ENCODE results near the gene OBP2B.
"Not testable (repeated sequence)": the region's sequence is repeated elsewhere in the genome, so short reads cannot be mapped to it uniquely, and the experiment has no call there.

Gene OBP2B

GRCh38 chr9:133238851-133239532 lies 29.9 kb upstream of the OBP2B start:
- DNase-seq (ENCODE audit: insufficient read length, low spot score) (peak; percentile 75), FAIRE-seq (no peak)

DNA sequence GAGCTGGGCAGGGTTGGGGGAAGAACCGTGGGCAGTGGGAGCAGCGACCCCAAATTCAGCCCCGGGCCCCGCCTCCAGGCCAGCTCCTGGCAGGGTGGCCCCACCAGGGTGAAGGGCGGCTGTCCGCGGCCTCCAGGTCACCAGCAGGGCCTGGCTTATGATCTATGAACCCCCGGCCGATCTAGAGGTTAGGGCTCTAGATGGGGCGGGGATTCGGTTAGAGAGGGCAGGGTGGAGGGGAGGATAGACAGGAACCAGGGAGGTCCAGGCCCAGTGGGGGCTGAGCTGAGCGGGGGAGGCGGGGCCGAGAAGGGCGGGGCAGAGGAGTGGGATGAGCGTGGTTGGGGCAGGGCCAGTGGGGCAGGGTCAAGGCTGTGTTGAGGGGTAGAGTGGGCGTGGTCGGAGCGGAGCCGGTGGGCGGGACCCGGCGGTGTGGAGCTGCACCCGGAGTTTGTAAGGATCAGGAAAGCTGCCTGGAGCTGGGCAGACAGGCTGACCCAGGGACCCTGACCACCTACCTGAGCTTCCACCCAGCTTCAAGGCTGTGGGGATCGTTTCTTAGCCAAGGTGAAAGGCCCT lies 29.3 kb upstream of the OBP2B start:
- FAIRE-seq (no peak), DNase-seq (ENCODE audit: insufficient read length, low spot score) (no peak)

DNA sequence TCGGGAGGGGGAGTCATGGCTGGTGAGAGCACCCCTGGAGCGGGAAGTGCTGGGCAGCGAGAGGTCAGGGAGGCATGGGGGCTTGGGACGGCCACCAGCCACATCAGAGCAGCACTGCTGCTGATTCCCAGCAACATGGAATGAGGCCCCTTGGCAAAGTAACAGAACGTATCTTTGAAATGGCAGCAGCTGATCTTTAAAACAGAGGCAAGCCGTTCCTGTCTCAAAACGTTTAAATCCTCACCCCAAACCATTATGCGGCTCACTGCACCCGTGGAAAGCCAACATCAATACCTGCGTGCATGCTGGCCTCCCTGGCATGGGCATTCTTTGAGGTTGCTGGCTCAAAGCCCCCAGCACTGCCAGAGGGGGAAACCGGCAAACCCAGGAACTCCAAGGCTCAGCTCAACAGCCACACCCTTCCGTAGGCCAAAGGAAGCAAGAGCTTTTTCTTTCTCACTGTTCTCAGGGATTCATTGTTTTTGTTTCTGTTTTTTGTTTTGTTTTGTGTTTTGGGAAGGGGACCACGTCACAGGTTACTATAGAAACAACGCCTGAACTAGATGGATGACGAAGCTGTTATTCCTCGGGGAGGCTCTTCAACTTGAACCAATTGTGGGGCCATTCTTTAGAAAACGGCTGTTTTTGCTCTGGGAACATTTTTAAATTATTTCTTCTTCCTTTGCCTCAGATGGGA lies 28.1 kb upstream of the OBP2B start:
- FAIRE-seq (no peak), DNase-seq (ENCODE audit: insufficient read length, low spot score) (no peak)

DNA sequence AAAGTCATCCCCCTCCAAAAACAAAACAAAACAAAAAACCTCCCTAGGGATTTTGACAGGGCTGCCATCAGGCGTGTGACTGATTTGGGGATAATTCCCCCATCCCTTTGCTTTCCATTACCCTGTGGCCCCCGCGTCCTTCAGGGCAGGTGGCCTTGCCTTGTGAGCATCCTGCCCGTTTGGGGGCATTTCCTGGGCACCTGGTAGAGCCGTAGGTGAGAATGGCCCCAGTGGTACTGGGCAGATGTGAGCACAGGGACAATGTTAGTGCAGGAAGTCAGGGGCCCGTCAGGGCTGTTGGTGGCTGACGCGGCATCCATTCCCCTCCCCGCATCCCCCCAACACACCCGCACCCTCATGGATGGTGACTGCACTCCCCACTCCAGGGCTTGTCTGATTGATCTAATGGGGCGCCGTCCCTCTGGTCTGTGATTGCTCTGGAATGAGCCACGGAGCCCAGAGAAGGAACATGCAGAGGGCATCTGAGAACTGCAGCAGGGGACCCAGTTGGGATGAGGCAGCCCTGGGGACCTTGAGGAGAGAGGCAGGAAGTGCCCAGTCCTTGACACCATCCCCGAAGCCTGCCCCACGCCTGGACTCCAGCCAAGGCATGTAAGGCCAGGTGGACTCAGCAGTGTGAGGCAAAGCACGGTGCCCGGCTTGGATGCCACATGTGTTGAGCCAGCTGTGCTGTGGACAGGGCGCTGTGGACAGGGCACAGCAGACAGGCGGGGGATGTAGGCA lies 27.4 kb upstream of the OBP2B start:
- FAIRE-seq; DNase-seq (ENCODE audit: insufficient read length, low spot score): not testable (repeated sequence)

DNA sequence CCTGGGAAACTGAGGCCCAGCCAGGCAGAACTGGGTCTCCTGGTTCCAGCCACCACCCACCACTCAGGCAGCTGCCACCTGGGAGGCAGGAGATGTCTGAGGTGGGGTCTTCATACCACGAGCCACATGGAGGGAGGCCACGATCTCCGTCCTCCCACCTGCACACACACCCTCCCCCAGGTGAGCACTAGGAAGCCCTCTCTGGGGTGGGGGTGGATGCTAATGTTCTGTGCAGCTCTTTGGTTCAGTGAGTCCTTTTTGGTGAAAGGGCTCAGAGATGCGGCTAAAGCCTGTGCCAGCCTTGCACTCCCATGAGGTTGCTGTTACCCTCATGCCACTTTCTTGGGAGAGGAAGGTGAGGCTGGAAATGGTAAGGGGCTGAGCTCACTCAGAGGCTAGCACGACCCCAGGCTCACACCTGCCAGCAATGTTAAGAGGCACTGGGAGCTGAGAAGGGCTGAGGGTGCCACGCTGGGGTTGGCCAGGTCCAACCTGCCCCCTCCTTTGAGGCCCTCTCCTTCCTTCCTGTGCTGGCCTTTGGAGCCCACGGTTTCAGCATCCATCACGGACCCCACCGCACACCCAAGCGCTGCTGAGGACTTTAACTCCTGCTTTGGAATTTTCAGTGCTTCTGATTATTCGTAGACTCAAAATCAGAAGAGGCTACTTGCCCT lies 26.6 kb upstream of the OBP2B start:
- no peak for DNase-seq (ENCODE audit: insufficient read length, low spot score)
- no peak for FAIRE-seq

- no peak for DNase-seq (ENCODE audit: insufficient read length, low spot score)
- FAIRE-seq = no peak
These were observed 25.7 kb upstream of the OBP2B start for GRCh38 chr9:133234577-133235322.

DNA sequence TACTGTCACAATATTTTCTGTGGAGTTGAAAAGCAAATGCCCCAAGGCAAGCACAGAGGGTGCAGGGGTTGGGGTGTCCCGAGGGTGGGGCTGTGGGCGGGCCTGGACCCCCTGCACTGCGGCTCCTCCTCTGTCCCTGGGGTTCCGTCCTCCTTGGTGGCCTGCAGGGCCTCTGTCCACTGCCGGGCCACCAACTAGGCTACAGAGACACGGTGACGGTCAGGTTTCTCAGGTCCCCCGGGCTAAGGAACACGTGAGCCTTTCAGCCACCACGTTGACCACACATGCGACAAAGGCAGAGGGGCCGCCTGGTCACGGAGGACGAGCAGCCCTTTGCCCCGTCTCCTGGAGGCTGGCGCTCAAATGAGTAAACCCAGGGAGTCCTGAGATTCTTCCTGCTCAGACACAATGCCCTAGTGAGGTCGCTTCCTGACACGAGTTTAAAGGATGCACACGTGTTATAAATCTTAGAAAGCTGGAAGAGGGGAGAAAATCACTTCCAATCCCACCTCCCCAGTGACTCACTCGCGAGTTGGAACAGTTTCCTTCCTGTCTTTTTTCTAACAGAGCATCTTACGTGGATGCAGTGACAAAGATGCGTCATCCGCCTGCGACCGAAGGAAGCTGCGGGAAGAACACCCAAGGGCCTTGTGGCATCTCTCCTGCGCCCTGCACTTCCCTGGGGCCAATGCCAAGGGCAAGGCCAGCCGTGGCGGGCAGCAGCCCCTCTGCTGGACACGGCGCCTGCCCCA lies 24.8 kb upstream of the OBP2B start:
- FAIRE-seq (no peak), DNase-seq (ENCODE audit: insufficient read length, low spot score) (no peak)

DNA sequence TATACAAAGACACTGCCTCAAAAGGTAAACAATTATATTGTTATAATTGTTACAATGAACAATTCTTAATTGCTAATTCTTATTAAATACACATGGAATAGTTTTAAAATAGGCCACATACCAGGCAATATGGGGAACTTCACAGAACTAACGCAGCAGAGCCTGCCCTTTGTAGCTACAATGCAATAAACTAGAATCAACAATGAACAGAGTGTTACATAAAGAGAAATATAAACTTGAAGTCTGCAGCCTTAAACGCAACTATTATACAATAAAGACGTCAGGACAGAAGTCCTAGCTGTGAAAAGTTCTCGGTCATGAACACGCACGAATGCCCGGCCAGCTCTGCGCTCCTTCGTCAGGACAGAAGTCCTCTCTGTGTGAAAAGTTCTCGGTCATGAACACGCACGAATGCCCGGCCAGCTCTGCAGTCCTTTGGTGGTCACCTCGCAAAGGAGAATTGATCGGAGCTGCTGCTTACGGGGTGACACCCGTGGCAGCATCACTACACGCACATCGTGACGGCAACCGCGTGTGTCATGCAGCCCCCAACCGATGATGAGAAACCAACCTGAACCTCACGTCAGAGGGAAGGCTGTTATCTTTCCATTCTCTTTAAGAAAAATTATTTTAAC lies 23.0 kb upstream of the OBP2B start:
- FAIRE-seq; DNase-seq (ENCODE audit: insufficient read length, low spot score): not testable (repeated sequence)

DNA sequence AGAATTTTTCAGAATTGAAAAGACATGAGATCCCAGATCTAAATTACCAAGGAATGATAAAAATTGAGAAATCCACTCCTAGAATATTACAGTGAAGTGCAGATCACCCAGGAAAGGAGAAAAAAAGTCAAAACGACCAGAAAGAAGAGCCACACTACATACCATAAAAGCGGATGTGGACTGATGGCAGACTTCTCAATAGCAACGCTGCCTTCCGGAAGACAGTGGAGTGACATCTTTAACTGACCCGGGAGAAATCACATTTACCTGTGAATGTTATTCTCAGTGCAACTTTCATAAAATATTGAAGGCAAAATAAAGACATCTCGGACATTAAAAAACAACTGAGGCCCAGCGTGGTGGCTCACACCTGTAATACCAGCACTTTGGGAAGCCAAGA lies 21.5 kb upstream of the OBP2B start:
- DNase-seq (ENCODE audit: insufficient read length, low spot score); FAIRE-seq: not testable (repeated sequence)

GRCh38 chr9:133230093-133230492 lies 21.0 kb upstream of the OBP2B start:
- FAIRE-seq (no peak), DNase-seq (ENCODE audit: insufficient read length, low spot score) (no peak)

GRCh38 chr9:133228474-133229193 lies 19.6 kb upstream of the OBP2B start:
- not testable (repeated sequence) for DNase-seq (ENCODE audit: insufficient read length, low spot score); FAIRE-seq

GRCh38 chr9:133227996-133228395 lies 18.9 kb upstream of the OBP2B start:
- FAIRE-seq; DNase-seq (ENCODE audit: insufficient read length, low spot score): not testable (repeated sequence)

DNA sequence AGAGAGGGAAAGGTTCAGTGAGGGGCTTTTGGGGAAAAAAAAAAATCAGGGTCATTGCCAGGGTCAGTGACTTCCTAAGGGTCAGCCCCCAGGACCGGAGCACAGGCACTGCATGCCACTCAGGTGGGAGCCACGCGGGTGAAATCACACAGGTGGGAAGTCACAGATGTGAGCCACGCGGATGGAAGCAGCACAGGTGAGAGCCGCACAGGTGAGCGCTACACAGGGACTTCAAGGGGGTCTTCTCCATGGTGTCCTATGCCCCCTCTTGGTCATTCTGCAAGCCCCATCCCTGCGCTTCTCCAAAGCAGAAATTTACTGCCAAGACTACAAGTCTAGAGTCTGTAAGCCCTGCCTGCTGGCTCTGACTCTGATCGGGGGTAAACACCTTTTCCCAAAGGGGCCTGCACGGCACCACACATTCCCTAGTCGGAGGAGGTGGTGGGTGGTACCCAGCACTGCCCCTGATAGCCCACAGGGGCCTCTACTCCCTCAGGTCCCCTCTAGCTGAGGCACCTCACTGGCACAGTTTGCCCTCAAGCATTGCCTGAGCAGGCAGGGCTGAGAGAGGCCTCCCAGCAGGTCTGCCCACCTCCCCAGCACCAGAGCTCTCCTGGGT lies 18.3 kb upstream of the OBP2B start:
- DNase-seq (ENCODE audit: insufficient read length, low spot score) = no peak
- no peak for FAIRE-seq

DNA sequence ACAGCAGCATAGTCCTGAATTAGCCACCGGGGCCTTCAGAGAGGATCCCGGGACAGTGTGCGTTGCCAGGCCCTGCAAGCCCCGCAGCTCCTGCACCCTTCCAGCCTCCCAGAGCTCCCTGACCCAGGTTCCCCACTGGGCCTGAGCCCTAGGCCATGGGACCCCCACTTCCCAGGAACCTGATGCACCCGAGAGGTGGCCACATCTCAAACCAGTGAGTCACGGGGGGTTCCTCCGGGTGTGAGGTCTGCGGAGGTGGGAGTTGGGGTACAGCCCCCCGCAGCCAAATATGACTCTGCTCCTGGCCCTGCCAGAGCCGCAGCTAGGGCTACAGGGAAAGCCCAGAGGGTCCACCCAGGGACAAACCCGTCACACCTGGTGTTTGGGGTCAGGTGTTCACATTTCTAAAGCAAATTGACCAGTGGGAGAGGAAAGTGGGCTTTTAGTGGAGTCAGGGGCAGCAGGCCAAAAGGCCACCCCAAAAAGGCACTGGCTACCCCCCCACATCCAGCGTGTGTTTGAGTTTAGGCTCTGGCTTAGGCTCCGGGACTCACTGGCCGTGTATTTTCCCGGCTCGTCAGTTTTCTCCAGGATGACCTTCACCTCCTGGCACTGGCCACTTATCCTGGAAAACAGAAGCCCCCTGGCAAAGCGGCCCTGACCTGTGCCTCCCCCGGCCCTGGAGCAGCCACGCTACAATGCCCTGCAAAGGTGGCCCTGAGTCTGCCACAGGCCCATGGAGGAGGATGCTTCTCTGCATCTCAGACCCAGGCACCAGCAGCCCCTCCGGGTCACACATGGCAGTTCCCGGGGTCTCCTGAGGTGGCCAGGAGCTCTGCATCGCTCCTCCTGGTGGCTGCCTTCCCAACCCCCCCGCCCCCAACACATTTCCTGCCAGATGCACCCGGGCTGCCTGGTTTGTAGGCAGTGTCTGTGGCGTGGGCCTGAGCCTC lies 17.4 kb upstream of the OBP2B start:
- FAIRE-seq (no peak), DNase-seq (ENCODE audit: insufficient read length, low spot score) (no peak)

GRCh38 chr9:133225171-133226011 lies 16.3 kb upstream of the OBP2B start:
- no peak for FAIRE-seq
- DNase-seq (ENCODE audit: insufficient read length, low spot score) = no peak

- FAIRE-seq (no peak), DNase-seq (ENCODE audit: insufficient read length, low spot score) (no peak)
These were observed 15.7 kb upstream of the OBP2B start for GRCh38 chr9:133224762-133225161.
